AG09319 (cell line): Measurements from ENCODE around the gene PNMA8C.

Source experiments
- DNase-seq: peaks from one replicate; pipeline ENCODE4 v3.0.0-alpha.2; 2010; ENCODE audit warnings: low read depth; ENCODE audit errors: extremely low read depth
- TF ChIP-seq, protein P1 (sequence below): IDR thresholded peaks from 2 replicates; pipeline ENCODE4 v1.5.1; 2011; ENCODE audit warnings: low read depth, mild to moderate bottlenecking, inconsistent platforms, low read length, moderate library complexity

PNMA8C gene

DNA sequence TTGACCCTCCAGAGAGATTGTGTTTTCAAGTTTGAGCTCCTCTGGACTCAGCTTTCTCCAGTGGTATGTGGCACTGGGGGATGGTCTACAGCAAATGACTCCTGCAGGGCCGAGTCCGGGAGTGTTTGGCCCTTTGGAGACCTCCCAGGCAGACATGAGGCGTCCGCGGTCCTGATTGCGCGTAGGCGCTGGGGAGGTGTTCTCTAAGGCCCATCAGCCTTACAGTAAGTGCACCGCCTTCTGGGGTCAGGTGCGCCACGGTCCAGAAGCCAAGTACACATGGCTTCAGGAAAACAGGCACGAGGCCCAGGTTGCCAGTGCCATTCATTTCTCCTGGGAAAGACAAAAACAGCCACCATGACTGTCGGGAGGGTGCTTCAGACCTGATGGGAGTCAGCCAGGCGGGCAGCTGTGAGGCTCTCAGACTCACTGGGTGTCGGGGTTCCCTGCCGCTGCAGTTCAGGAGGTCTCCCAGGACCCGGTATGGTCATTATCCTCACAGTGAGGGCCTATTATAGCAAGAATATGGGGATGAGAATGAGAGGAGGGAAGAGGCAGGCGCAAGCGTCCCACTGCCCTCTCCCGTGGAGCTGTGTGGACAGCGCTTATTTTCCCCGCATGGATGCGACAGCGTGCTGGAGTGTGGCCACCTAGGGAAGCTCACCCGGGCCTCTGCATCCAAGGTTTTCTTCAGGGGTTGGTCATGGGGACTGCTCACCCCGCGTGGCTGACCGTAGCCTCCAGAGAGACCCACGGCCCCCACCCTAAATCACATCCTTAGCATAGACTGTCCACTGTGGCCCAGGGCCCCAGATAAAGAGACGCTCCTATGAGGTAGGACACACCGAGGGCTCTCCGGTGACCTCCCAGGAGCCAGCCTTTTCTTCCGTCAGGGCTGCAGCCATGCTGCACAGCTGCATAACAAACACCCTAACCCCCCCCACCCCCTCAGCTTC is 37.2 kb downstream of the PNMA8C start:
- TF ChIP-seq, protein P1, sequence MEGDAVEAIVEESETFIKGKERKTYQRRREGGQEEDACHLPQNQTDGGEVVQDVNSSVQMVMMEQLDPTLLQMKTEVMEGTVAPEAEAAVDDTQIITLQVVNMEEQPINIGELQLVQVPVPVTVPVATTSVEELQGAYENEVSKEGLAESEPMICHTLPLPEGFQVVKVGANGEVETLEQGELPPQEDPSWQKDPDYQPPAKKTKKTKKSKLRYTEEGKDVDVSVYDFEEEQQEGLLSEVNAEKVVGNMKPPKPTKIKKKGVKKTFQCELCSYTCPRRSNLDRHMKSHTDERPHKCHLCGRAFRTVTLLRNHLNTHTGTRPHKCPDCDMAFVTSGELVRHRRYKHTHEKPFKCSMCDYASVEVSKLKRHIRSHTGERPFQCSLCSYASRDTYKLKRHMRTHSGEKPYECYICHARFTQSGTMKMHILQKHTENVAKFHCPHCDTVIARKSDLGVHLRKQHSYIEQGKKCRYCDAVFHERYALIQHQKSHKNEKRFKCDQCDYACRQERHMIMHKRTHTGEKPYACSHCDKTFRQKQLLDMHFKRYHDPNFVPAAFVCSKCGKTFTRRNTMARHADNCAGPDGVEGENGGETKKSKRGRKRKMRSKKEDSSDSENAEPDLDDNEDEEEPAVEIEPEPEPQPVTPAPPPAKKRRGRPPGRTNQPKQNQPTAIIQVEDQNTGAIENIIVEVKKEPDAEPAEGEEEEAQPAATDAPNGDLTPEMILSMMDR, result no peak

DNA sequence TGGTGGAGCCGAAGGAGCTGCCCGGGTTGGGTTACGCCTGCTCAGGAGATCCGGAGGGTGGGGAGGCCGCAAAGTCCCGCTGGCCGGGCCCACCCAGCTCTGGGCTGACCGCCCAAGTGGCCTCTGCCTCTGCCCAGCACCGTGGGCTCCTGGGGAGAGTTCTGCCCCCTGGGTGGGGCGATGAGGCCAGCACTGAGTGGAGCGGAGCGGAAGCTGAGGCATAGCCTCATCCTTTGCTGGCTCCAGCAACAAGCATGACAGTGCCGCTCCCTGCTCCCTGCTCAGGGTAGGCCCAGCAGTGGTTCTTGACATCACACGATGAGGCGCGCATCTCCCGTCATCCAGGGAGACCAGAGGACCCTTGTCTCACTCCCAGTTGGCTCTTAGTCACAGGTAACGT is 37.9 kb downstream of the PNMA8C start:
- TF ChIP-seq, protein P1, result no peak

More for the DNA sequence above, 37.2 kb downstream of the PNMA8C start:
- no peak for DNase-seq

DNA sequence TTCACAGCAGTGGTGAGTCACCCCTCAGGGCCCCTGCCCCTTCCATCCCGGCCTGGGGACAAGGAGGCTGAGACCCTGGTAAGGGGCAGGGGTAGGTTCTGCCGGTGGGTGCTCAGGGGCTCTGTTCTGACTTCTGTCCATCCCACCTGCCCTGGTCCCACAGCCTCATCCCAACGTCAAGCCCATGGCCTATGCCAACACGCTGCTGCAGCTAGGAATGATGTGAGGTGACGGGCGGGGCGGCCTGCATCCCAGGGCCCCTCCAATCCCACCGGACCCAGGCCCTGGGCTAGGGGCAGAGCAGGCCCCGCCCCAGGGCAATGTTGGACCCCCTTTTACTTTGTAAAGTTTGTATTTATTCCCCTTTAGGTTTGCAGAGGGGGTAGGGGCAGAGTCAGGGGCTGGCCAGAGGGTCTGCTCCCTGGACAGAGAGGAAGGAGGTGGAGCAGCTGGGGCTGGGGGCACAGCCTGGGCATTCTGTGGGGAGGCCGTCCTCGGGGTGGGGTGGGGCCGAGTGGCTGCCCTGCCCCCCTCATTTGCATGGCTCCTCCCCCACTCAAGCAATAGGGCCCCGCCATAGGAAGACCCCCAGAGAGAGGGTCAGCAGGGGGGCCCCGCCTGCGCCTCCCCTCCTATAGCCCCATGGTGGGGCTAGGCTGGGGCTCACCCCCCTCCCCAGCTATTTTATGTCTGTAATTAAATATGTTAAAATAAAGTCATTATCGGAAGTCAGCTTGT is 38.4 kb downstream of the PNMA8C start:
- no peak for DNase-seq
- TF ChIP-seq, protein P1, result no peak

More for the DNA sequence above, 37.9 kb downstream of the PNMA8C start:
- no peak for DNase-seq

DNA sequence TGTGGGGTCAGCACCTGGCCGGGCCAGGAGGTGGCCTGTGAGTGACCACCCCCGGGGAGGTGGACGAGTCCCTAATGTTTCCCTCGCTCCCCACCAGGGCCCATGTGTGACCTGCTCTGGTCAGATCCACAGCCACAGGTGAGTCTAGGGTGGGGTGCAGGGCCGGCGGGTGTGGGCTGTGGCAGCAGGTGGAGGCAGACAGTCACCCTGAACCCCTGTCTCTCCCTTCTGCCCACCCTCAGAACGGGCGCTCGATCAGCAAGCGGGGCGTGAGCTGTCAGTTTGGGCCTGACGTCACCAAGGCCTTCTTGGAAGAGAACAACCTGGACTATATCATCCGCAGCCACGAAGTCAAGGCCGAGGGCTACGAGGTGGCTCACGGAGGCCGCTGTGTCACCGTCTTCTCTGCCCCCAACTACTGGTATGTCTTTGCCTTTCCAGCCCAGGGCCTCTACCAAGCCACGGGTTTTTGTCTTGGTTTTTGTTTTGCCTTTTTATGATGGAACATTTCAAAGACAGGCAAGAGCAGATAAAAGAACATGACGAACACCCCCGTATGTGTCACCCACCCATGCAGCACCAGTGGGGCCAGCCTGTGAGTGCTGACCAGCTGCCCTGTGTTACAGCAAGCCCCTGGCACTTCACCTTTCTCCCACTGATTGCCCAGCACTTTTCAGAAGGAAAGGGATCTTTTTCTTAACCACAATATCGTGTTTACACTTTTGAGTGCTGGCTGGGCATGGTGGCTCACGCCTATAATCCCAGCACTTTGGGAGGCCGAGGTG is 40.2 kb downstream of the PNMA8C start:
- DNase-seq, result no peak
- TF ChIP-seq, protein P1, result no peak

DNA sequence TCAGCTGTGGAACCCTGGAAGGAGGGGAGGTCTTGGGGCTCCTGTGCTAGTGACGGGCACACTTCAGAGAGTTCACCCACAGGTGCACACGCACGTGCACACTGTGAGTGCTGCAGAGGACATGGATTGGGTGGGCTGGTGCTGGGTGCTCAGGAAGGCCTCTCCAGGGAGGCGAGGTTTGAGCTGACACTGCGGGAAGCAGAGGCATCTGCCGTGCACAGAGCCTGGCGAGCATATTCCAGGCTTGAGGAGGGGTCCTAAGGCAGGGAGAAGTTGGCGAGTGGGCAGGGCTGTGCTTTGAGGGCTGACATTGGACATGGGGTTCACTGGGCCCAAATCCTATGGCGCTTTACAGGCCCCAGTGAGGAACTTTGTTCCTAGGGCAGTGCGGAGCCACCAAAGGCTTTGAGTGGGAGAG is 41.0 kb downstream of the PNMA8C start:
- DNase-seq, result no peak
- TF ChIP-seq, protein P1, result no peak

DNA sequence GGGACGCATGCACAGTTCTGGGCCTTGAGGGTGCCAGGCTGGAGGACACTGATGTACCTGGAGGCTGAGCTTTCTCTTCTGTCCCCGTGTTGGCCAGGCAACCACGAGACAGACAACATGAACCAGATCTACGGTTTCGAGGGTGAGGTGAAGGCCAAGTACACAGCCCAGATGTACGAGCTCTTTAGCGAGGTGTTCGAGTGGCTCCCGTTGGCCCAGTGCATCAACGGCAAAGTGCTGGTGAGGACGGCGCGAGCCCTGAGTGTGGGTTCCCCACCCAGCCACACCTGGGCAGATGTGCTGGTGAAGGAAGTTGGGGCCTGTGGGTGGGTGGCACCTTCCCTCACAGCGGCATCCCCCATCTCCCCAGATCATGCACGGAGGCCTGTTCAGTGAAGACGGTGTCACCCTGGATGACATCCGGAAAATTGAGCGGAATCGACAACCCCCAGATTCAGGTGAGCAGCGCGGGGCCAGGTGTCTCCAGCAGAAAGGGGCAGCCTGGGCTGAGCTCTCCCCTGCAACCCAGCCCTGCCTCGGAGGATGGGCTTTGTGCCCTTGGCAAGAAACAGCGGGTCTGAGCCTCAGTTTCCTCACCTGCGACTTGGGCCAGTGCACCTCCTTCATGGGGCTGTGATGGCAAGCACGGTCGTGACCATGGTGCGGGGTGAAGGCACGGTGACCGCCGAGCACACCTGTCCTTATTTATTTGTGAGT is 41.6 kb downstream of the PNMA8C start:
- TF ChIP-seq, protein P1, result no peak
- DNase-seq, result no peak
